Measurements from ENCODE around the gene PTPN12.

DNA sequence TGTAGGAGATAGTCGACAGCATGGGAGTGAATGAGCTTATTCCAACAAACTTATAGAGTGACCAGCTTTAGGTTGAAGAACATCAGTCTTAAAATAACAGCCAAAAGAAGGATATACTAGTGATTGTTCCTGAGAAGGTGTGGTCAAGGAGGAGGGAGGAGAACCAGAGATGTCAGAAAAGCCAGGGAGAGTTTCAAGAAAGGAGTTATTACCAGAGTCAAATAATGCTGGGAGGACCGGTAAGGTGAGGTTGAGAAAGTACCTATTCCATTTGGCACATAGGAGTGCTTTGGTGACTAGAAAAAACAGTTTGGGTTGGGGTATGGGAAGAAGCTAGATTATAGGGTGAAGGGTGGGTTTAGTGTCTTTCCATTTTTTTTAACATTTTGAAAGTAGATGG, 5.8 kb downstream of the PTPN12 start:
- TF ChIP-seq, protein P1, sequence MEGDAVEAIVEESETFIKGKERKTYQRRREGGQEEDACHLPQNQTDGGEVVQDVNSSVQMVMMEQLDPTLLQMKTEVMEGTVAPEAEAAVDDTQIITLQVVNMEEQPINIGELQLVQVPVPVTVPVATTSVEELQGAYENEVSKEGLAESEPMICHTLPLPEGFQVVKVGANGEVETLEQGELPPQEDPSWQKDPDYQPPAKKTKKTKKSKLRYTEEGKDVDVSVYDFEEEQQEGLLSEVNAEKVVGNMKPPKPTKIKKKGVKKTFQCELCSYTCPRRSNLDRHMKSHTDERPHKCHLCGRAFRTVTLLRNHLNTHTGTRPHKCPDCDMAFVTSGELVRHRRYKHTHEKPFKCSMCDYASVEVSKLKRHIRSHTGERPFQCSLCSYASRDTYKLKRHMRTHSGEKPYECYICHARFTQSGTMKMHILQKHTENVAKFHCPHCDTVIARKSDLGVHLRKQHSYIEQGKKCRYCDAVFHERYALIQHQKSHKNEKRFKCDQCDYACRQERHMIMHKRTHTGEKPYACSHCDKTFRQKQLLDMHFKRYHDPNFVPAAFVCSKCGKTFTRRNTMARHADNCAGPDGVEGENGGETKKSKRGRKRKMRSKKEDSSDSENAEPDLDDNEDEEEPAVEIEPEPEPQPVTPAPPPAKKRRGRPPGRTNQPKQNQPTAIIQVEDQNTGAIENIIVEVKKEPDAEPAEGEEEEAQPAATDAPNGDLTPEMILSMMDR (IDR thresholded peaks at IDR 0.05) = no peak
- no peak for TF ChIP-seq POLR2A (IDR thresholded peaks at IDR 0.05)
